Fibroblast of pulmonary artery (primary cell): ENCODE data around the gene ACTL8.

Source experiments
- DNase-seq: peaks from one replicate; pipeline ENCODE4 v3.0.0-alpha.2; 2010; ENCODE audit warnings: low read depth
- H3K4me3 ChIP-seq: replicated peaks from 2 replicates; pipeline ENCODE4 v1.5.1; 2011; ENCODE audit warnings: low read depth, mild to moderate bottlenecking, control low read depth, low read length, moderate library complexity
- TF ChIP-seq, protein P1 (sequence below): IDR thresholded peaks from 2 replicates; pipeline ENCODE4 v1.5.1; 2011; ENCODE audit warnings: mild to moderate bottlenecking, control low read depth, low read length, inconsistent platforms; ENCODE audit errors: missing control alignments

The ACTL8 gene

DNA sequence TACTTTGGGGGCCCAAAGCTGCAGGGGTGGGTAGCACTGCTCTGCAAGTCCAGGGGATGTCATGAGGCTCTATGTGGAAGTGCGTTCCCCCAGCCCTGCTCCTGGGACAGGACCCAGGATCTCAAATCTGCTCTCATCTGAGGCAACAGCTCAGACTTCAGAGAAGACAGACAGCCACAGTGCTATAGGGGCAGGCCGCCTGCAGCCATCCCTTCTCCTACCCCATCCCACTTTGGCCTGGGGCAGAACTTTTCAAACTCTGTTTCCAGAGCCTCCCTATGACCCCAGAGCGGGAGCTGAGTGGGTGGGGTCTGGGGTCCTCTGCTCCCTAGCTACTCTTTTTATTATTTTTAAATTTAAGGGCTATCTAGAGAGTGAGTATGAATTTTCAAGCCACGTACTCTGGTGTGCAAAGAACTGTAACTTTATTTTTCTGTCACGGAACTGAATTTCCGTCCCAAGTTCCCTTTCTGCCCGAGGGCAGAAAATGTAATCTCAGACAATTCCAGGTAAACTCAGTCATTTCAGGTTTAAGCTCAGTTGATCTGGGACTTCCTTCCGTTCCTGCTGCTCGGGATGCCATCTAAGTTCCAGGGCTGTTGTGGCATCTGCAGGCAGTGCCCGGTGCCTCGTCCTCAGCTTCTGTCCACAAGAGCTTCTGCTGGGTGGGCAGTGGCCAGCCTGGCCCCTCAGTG, 98.3 kb downstream of the ACTL8 start:
- no peak for DNase-seq
- TF ChIP-seq, protein P1, sequence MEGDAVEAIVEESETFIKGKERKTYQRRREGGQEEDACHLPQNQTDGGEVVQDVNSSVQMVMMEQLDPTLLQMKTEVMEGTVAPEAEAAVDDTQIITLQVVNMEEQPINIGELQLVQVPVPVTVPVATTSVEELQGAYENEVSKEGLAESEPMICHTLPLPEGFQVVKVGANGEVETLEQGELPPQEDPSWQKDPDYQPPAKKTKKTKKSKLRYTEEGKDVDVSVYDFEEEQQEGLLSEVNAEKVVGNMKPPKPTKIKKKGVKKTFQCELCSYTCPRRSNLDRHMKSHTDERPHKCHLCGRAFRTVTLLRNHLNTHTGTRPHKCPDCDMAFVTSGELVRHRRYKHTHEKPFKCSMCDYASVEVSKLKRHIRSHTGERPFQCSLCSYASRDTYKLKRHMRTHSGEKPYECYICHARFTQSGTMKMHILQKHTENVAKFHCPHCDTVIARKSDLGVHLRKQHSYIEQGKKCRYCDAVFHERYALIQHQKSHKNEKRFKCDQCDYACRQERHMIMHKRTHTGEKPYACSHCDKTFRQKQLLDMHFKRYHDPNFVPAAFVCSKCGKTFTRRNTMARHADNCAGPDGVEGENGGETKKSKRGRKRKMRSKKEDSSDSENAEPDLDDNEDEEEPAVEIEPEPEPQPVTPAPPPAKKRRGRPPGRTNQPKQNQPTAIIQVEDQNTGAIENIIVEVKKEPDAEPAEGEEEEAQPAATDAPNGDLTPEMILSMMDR = no peak
- H3K4me3 ChIP-seq = no peak overlapping the region

DNA sequence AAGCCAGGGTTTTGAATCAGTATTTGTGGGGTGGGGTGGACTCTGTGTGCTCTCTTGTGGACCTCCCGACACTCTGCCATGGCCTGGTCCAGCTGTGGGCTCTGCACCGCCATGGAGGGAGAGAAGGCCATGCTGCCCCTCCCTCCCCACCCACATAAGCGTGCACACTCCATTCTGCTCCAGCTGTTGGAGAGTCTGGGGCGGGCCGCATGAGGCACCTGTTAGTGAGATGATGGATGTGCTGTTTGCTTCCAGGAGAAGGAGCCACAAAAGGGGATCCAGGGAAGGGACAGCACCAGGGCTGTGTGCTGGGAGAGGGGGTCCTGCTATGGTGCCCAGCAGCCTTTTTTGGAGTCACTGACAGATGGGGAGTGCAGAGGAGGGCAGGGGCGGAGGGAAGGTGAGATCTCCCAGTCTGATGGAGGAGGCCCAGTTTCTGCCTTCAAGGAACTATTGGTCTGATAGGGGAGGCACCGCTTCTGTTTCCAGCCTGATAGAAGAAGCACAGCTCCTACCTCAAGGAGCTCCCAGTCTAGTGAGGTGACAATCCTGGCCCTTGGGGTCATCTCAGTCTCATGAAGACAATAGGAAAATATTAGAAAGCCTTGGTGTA, 101.5 kb downstream of the ACTL8 start:
- TF ChIP-seq, protein P1 = no peak
- DNase-seq = no peak
- H3K4me3 ChIP-seq = no peak overlapping the region

DNA sequence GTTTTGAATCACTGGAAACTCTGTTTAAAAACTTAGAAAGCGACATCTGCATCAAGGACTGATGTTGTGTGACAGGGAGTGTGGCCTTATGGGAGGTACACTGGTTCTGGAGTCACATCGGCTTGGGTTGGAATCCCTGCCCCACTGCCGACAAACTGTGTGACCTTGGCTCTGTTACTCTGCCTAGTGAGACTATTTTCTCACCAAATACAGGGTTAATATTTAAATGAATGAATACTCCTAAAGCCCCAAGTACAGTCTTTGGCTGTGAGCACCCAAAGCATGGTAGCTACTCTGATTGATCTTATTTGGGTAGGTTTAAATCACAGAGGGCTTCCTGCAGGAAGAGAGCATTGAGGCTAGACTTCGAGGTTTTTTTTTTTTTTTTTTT, 102.0 kb downstream of the ACTL8 start:
- no peak for DNase-seq
- TF ChIP-seq, protein P1 = no peak
- no peak overlapping the region for H3K4me3 ChIP-seq

DNA sequence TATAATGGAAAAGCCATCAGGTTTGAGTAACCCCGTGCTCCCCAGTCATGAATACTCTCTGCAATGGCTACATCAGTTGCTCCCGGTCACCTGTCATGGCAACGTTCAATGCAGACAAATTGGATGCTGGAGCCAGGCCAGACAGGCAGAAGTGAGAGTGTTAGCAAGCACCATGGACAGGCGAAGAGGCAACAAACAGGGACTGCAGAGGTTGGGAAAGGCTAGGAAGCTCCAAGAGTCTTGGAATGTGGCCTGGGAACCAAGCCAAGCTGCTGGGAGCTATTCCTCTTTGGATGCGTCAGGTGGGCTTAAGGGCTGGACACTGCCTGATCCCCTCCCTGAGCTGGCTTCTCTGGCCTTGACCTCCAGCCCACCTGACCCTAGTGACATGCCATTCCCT, 102.9 kb downstream of the ACTL8 start:
- TF ChIP-seq, protein P1 = no peak
- no peak overlapping the region for H3K4me3 ChIP-seq
- peak; percentile 29 for DNase-seq

DNA sequence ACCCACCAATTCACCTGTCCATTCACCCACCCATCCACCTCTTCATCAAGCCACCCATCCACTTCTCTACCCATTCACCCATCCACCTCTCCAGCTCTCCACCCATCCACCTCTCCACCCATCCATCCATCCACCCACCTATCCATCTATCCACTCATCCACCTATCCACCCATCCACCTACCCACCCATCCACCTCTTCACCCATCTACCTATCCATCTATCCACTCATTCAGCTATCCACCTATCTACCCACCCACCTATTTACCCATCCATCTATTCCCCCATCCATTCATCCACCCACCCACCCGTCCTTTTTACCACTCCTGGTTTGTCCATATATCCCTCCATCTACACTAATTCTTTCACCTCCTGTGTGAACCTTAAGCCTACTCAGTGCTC, 105.7 kb downstream of the ACTL8 start:
- TF ChIP-seq, protein P1 = no peak
- no peak overlapping the region for H3K4me3 ChIP-seq
- DNase-seq = no peak

DNA sequence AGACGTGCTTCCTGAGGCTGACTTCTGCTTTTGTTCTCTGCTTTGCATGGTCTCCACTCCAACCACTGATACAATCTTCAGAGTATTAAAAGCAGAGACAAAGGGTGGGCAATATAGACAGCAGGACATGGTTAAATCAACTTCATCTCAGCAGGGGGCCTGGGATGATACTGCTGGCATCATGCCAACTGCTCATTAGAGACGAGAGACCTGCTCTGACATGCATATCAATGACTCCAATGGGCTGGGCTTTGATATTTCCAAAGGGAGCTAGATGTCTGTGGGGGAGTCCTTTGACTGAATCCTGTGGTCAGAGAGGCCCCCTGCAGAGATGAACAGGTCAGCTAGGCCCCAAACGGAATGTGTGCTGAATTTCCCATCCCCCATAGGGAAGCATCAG, 106.6 kb downstream of the ACTL8 start:
- no peak for DNase-seq
- H3K4me3 ChIP-seq = no peak overlapping the region
- TF ChIP-seq, protein P1 = no peak

DNA sequence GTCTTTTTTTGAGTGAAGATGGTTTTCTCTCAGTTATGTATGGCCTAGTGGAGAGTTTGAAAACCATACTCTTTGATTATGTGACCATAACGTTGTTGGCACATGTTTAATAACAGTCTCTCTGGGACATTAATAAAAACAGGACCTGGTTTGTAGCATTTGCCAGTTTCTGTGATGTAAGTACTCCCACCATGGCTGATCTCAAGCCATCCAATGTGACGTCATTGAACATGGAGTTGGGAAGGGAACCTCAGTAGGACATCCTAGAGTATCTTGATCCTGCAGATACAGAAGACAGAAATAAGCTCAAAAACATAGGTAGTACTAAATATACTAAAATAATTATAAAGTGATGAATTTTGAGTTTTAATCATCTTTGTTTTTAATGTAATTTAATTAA, 107.0 kb downstream of the ACTL8 start:
- DNase-seq = no peak
- TF ChIP-seq, protein P1 = no peak
- no peak overlapping the region for H3K4me3 ChIP-seq
